ENCODE results near the gene PCDHGA7.
"Not testable (repeated sequence)": the region's sequence is repeated elsewhere in the genome, so short reads cannot be mapped to it uniquely, and the experiment has no call there.

The PCDHGA7 gene

DNA sequence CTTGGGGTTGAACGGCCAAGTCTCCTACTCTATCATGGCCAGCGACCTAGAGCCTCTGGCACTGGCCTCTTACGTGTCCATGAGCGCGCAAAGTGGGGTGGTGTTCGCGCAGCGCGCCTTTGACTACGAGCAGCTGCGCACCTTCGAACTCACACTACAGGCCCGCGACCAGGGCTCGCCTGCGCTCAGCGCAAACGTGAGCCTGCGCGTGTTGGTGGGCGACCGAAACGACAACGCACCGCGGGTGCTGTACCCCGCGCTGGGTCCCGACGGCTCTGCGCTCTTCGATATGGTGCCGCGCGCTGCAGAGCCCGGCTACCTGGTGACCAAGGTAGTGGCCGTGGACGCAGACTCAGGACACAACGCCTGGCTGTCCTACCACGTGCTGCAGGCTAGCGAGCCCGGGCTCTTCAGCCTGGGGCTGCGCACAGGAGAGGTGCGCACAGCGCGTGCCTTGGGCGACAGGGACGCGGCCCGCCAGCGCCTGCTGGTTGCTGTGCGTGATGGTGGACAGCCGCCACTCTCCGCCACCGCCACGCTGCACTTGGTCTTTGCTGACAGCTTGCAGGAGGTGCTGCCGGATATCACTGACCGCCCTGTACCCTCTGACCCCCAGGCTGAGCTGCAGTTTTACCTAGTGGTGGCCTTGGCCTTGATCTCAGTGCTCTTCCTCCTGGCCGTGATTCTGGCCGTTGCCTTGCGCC is 17.2 kb downstream of the PCDHGA7 start:
- H3K27me3 Mint-ChIP-seq: peaks cover 65 to 76% of the 10 kb centered on the region in 2 donors
- DNase-seq: no peak
- peaks cover 9 to 12% of the 10 kb centered on the region in 2 donors for H3K9me3 Mint-ChIP-seq
- peaks cover 4 to 6% of the 10 kb centered on the region in 2 donors for H3K4me1 Mint-ChIP-seq
- peak overlapping the region; percentile 22 to 66 for H3K4me3 Mint-ChIP-seq
- no peak for ATAC-seq (replicated peaks)
- H3K36me3 Mint-ChIP-seq: peaks cover 15 to 17% of the 10 kb centered on the region in 2 donors
- peak overlapping the region; percentile 76 for H3K27ac Mint-ChIP-seq

DNA sequence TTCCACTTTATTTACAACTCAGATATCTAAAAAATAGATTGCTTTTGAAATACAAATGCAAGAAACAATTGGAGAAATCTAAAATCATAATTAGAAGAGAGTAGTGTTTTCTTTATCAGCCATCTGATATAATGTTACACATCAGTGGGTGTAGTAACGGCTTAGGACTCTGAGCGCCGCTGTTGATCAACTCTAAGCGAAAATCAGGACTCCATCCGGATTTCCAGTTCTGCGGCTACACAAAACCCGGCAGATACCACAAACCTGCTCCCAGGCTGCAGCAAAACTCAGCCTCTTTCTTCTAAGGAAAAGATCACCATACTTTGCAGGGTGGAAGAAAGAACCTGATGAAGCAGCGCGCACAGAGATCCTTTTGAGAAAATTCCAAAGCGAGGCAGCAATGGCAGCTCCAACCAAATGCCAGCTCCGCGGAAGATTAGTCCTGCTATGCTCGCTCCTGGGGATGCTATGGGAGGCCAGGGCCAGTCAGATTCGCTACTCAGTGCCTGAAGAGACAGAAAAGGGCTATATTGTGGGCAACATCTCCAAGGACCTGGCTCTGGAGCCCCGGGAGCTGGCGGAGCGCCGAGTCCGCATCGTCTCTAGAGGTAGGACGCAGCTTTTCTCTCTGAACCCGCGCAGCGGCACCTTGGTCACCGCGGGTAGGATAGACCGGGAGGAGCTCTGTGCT is 20.2 kb downstream of the PCDHGA7 start, which contains the start of gene PCDHGA9:
Gene PCDHGA9 (plus strand): TSS at position 226 of the 691 bp plus-strand sequence. CDS start 175 bp downstream, at position 401.
- peaks cover 4 to 6% of the 10 kb centered on the region in 2 donors for H3K4me1 Mint-ChIP-seq
- ATAC-seq (replicated peaks) (no peak), DNase-seq (no peak)
- peak within 1 kb of the TSS; percentile 42 for H3K27ac Mint-ChIP-seq
- H3K36me3 Mint-ChIP-seq: peaks cover 12 to 14% of the 10 kb centered on the region in 2 donors
- H3K4me3 Mint-ChIP-seq: peak within 1 kb of the TSS; percentile 60 to 71
- H3K9me3 Mint-ChIP-seq: peaks cover 9 to 13% of the 10 kb centered on the region in 2 donors
- peaks cover 67 to 79% of the 10 kb centered on the region in 2 donors for H3K27me3 Mint-ChIP-seq

DNA sequence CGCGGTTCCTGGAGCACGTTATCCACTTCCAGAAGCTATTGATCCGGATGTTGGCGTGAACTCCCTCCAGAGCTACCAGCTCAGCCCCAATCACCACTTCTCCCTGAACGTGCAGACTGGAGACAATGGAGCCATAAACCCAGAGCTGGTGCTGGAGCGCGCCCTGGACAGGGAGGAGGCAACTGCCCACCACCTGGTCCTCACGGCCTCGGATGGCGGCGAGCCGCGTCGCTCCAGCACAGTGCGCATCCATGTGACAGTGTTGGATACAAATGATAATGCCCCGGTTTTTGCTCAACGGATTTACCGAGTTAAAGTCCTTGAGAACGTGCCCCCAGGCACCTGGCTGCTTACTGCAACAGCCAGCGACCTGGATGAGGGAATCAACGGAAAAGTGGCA is 20.8 kb downstream of the PCDHGA7 start:
- Mint-ChIP-seq H3K9me3 (peaks cover 12 to 15% of the 10 kb centered on the region in 2 donors), H3K36me3 (peaks cover 14 to 17% of the 10 kb centered on the region in 2 donors), H3K27ac (no peak overlapping the region), H3K4me3 (no peak overlapping the region), H3K27me3 (peaks cover 74 to 85% of the 10 kb centered on the region in 2 donors), H3K4me1 (peaks cover 5 to 6% of the 10 kb centered on the region in 2 donors)
- no peak for DNase-seq
- no peak for ATAC-seq (replicated peaks)

DNA sequence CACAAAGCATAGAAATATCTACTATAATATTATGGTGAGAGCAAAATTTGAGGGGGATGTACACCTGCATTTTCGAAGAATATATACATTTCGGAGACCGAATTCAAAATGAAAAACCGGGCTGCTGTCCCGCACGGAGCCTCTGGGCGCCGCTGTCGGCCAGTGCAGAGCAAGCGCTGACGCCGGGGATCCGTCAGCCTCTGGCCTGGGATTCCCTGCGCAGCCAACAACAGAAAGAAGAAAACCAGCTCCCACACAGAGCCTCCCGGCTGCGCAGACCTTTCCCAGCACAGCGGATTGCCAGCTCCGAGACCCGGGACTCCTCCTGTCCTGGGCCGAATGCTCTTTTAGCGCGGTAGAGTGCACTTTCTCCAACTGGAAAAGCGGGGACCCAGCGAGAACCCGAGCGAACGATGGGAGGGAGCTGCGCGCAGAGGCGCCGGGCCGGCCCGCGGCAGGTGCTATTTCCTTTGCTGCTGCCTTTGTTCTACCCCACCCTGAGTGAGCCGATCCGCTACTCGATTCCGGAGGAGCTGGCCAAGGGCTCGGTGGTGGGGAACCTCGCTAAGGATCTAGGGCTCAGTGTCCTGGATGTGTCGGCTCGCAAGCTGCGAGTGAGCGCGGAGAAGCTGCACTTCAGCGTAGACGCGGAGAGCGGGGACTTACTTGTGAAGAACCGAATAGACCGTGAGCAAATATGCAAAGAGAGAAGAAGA is 25.4 kb downstream of the PCDHGA7 start, which contains the start of gene PCDHGB6:
Gene PCDHGB6 (plus strand): TSS at position 232 of the 716 bp plus-strand sequence. CDS start 182 bp downstream, at position 414.
- ATAC-seq (replicated peaks): peak in 1 of 2 donors; percentile 57
- peaks cover 12 to 17% of the 10 kb centered on the region in 2 donors for H3K9me3 Mint-ChIP-seq
- H3K27ac Mint-ChIP-seq: peak within 1 kb of the TSS; percentile 81

DNA sequence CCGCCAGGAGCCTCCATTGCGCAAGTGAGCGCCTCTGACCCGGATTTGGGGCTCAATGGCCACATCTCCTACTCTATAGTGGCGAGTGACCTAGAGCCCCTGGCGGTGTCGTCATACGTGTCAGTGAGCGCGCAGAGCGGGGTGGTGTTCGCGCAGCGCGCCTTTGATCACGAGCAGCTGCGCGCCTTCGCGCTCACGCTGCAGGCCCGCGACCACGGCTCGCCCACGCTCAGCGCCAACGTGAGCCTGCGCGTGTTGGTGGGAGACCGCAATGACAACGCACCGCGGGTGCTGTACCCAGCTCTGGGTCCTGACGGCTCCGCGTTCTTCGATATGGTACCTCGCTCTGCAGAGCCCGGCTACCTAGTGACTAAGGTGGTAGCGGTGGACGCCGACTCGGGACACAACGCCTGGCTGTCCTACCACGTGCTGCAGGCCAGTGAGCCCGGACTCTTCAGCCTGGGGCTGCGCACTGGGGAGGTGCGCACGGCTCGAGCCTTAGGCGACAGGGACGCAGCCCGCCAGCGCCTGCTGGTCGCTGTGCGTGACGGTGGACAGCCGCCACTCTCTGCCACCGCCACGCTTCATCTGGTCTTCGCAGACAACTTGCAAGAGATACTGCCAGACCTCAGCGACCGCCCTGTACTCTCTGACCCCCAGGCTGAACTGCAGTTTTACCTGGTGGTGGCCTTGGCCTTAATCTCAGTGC is 27.2 kb downstream of the PCDHGA7 start:
- Mint-ChIP-seq H3K36me3 (peaks cover 14 to 20% of the 10 kb centered on the region in 2 donors), H3K27ac (no peak overlapping the region), H3K4me1 (peaks cover 13 to 15% of the 10 kb centered on the region in 2 donors), H3K27me3 (peaks cover 72 to 74% of the 10 kb centered on the region in 2 donors), H3K9me3 (peaks cover 16 to 24% of the 10 kb centered on the region in 2 donors), H3K4me3 (no peak overlapping the region)
- ATAC-seq (replicated peaks): no peak
- no peak for DNase-seq

More for the DNA sequence above, 25.4 kb downstream of the PCDHGA7 start, which contains the start of gene PCDHGB6:
- not testable (repeated sequence) for DNase-seq, H3K4me1 Mint-ChIP-seq
- H3K4me3 Mint-ChIP-seq: peak within 1 kb of the TSS; percentile 70 to 77
- H3K36me3 Mint-ChIP-seq: peaks cover 12 to 16% of the 10 kb centered on the region in 2 donors
- peaks cover 72% of the 10 kb centered on the region in 2 donors for H3K27me3 Mint-ChIP-seq

DNA sequence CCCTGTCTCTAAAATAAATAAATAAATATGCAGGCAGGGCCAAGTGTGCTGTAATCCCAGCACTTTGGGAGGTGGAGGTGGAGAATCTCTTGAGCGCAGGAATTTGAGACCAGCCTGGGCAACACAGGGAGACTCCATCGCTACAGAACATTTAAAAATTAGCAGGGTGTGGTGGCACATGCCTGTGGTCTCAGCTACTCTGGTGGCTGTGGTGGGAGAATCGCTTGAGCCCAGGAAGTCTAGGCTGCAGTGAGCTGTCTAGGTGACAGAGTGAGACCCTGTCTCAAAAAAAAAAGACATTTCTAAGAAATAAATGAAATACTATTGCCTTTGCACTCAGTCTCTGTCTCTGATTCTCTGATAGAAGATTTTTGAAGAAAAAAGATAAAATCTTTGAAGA is 29.0 kb downstream of the PCDHGA7 start:
- ATAC-seq (replicated peaks): no peak
- Mint-ChIP-seq H3K27ac (no peak overlapping the region), H3K27me3 (peaks cover 62 to 73% of the 10 kb centered on the region in 2 donors), H3K36me3 (peaks cover 20% of the 10 kb centered on the region in 2 donors), H3K4me1 (peaks cover 13 to 15% of the 10 kb centered on the region in 2 donors), H3K4me3 (no peak overlapping the region), H3K9me3 (peaks cover 16 to 22% of the 10 kb centered on the region in 2 donors)
- DNase-seq: no peak

DNA sequence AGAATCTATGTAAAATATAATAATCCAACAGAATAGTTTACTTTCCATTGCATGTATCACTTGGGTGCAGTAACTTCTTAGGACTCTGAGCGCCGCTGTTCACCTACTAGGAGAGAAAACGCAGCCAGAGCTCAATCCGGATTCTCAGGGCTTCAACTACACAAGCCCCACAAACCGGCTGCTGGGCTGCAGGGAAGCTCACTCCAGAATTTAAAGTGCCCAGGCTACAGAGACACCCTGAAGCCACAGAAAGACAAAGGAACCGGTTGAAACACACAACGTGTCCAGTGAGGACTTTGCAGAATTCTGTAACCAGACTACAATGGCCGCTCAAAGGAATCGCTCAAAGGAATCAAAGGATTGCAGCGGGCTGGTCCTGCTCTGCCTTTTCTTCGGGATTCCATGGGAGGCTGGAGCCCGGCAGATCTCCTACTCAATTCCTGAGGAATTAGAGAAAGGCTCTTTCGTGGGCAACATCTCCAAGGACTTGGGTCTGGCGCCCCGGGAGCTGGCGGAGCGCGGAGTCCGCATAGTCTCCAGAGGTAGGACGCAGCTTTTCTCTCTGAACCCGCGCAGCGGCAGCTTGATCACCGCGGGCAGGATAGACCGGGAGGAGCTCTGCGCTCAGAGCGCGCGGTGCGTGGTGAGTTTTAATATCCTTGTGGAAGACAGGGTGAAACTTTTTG is 30.5 kb downstream of the PCDHGA7 start, which contains the start of gene PCDHGA10:
Gene PCDHGA10 (plus strand): TSS at position 134 of the 686 bp plus-strand sequence. CDS start 189 bp downstream, at position 323.
- peak within 1 kb of the TSS; percentile 81 for H3K27ac Mint-ChIP-seq
- ATAC-seq (replicated peaks) (peak; percentile 45 to 73), DNase-seq (no peak)
- H3K9me3 Mint-ChIP-seq: peaks cover 19 to 25% of the 10 kb centered on the region in 2 donors
- peaks cover 19 to 21% of the 10 kb centered on the region in 2 donors for H3K4me1 Mint-ChIP-seq
- peaks cover 22 to 26% of the 10 kb centered on the region in 2 donors for H3K36me3 Mint-ChIP-seq
- peak within 1 kb of the TSS; percentile 79 for H3K4me3 Mint-ChIP-seq
- peaks cover 61 to 73% of the 10 kb centered on the region in 2 donors for H3K27me3 Mint-ChIP-seq

DNA sequence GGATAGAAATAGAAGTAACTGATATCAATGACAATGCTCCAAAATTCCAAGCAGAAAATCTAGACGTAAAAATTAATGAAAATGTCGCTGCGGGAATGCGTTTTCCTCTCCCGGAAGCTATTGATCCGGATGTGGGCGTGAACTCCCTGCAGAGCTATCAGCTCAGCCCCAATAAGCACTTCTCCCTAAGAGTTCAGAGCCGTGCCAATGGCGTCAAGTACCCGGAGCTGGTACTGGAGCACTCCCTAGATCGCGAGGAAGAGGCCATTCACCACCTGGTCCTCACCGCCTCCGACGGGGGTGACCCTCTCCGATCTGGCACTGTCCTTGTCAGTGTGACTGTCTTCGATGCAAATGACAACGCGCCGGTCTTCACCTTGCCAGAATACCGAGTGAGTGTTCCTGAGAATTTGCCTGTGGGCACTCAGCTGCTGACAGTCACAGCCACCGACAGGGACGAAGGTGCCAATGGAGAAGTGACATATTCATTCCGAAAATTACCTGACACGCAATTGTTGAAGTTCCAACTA is 31.1 kb downstream of the PCDHGA7 start:
- H3K9me3 Mint-ChIP-seq: peaks cover 17 to 27% of the 10 kb centered on the region in 2 donors
- H3K36me3 Mint-ChIP-seq: peaks cover 23 to 28% of the 10 kb centered on the region in 2 donors
- H3K4me1 Mint-ChIP-seq: peaks cover 19 to 22% of the 10 kb centered on the region in 2 donors
- H3K27ac Mint-ChIP-seq: peak overlapping the region; percentile 81
- H3K27me3 Mint-ChIP-seq: peaks cover 63 to 74% of the 10 kb centered on the region in 2 donors
- peak overlapping the region; percentile 79 for H3K4me3 Mint-ChIP-seq
- DNase-seq (no peak), ATAC-seq (replicated peaks) (no peak)

DNA sequence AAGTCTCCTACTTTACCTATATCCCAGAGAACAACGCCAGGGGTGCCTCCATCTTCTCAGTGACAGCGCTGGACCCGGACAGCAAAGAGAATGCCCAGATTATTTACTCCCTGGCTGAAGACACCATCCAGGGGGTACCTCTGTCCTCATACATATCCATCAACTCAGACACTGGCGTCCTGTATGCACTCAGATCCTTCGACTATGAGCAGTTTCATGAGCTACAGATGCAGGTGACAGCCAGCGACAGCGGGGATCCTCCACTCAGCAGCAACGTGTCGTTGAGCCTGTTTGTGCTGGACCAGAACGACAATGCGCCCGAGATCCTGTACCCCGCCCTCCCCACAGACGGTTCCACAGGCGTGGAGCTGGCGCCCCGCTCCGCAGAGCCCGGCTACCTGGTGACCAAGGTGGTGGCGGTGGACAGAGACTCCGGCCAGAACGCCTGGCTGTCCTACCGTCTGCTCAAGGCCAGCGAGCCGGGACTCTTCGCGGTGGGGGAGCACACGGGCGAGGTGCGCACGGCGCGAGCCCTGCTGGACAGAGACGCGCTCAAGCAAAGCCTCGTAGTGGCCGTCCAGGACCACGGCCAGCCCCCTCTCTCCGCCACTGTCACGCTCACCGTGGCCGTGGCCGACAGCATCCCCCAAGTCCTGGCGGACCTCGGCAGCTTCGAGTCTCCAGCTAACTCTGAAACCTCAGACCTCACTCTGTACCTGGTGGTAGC is 32.2 kb downstream of the PCDHGA7 start:
- H3K4me3 Mint-ChIP-seq: peak overlapping the region in 1 of 2 donors; percentile 17
- H3K27ac Mint-ChIP-seq: peak overlapping the region; percentile 62
- H3K36me3 Mint-ChIP-seq: peaks cover 21 to 29% of the 10 kb centered on the region in 2 donors
- H3K9me3 Mint-ChIP-seq: peaks cover 13 to 25% of the 10 kb centered on the region in 2 donors
- ATAC-seq (replicated peaks); DNase-seq: not testable (repeated sequence)
- peaks cover 60 to 74% of the 10 kb centered on the region in 2 donors for H3K27me3 Mint-ChIP-seq
- peaks cover 16 to 22% of the 10 kb centered on the region in 2 donors for H3K4me1 Mint-ChIP-seq

DNA sequence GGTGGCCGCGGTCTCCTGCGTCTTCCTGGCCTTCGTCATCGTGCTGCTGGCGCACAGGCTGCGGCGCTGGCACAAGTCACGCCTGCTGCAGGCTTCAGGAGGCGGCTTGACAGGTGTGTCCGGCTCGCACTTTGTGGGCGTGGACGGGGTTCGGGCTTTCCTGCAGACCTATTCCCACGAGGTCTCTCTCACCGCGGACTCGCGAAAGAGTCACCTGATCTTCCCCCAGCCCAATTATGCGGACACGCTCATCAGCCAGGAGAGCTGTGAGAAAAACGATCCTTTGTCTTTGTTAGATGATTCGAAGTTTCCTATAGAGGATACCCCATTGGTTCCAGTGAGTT is 32.7 kb downstream of the PCDHGA7 start:
- Mint-ChIP-seq H3K27ac (peak overlapping the region; percentile 62), H3K9me3 (peaks cover 10 to 25% of the 10 kb centered on the region in 2 donors), H3K36me3 (peaks cover 22 to 26% of the 10 kb centered on the region in 2 donors), H3K4me1 (peaks cover 16 to 22% of the 10 kb centered on the region in 2 donors), H3K27me3 (peaks cover 58 to 72% of the 10 kb centered on the region in 2 donors), H3K4me3 (peak overlapping the region in 1 of 2 donors; percentile 25)
- not testable (repeated sequence) for ATAC-seq (replicated peaks); DNase-seq

DNA sequence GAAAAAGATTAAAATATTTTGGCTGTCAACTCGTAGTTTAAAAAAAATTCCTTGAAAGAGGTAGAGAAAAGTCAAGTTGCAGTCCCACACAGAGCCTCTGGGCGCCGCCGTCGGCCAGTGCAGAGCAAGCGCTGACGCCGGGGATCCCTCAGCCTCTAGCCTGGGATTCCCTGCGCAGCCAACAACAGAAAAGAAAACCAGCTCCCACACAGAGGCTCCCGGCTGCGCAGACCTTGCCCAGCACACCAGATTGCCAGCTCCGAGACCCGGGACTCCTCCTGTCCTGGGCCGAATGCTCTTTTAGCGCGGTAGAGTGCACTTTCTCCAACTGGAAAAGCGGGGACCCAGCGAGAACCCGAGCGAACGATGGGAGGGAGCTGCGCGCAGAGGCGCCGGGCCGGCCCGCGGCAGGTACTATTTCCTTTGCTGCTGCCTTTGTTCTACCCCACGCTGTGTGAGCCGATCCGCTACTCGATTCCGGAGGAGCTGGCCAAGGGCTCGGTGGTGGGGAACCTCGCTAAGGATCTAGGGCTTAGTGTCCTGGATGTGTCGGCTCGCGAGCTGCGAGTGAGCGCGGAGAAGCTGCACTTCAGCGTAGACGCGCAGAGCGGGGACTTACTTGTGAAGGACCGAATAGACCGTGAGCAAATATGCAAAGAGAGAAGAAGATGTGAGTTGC is 35.1 kb downstream of the PCDHGA7 start, which contains the start of gene PCDHGB7:
Gene PCDHGB7 (plus strand): TSS at position 184 of the 679 bp plus-strand sequence. CDS start 183 bp downstream, at position 367.
- Mint-ChIP-seq H3K36me3 (peaks cover 23 to 24% of the 10 kb centered on the region in 2 donors), H3K4me3 (peak within 1 kb of the TSS; percentile 63 to 75), H3K27me3 (peaks cover 68 to 88% of the 10 kb centered on the region in 2 donors), H3K4me1 (peaks cover 16 to 30% of the 10 kb centered on the region in 2 donors), H3K9me3 (peaks cover 16 to 28% of the 10 kb centered on the region in 2 donors), H3K27ac (peak within 1 kb of the TSS; percentile 88)
- not testable (repeated sequence) for DNase-seq
- ATAC-seq (replicated peaks): peak; percentile 55 to 75
